Measurements from ENCODE around the gene DYNLT2. TPM values are rescaled to one million over a fixed set of nuclear protein-coding genes. Genes with fewer than 3 reads are reported as not detected.

Gene DYNLT2
- total RNA-seq, 2 donors from 2014 or later, result 1.5 to 1.7 TPM

- Histone ChIP-seq H3K27ac (ENCODE audit: low read depth, low read length) (no peak overlapping the region), H3K9ac (ENCODE audit: extremely low read depth, low read length, poor library complexity, severe bottlenecking) (no peak overlapping the region), H3K4me1 (ENCODE audit: control insufficient read depth, insufficient read depth, low read length) (no peaks in the 10 kb centered on the region), H3K36me3 (ENCODE audit: control insufficient read depth, insufficient read depth, low read length) (no peaks in the 10 kb centered on the region), H3K27me3 (ENCODE audit: control insufficient read depth, insufficient read depth, low read length, poor library complexity, severe bottlenecking) (no peaks in the 10 kb centered on the region), H3K9me3 (ENCODE audit: control insufficient read depth, low read length) (no peaks in the 10 kb centered on the region), H3K4me3 (ENCODE audit: low read length) (no peak overlapping the region)
- Mint-ChIP-seq H3K9me3 (peaks cover 2% of the 10 kb centered on the region), H3K4me1 (no peaks in the 10 kb centered on the region), H3K36me3 (ENCODE audit: low read depth) (peaks cover 25% of the 10 kb centered on the region), H3K27ac (no peak overlapping the region), H3K27me3 (ENCODE audit: insufficient read depth) (peaks cover 7% of the 10 kb centered on the region), H3K4me3 (no peak overlapping the region)
- TF ChIP-seq CTCF (conservative IDR thresholded peaks at IDR 0.05), result no peak
- WGBS, 2 experiments (ENCODE audit: insufficient coverage in 1 of 2, insufficient read length in 1 of 2), result 95 to 97% methylated on average over 13 to 23 of the region's 23 CpGs
- DNase-seq, result peak; percentile 20
Measured at GRCh38 chr6:169783971-169784820, 32.8 kb upstream of the DYNLT2 start.

DNA sequence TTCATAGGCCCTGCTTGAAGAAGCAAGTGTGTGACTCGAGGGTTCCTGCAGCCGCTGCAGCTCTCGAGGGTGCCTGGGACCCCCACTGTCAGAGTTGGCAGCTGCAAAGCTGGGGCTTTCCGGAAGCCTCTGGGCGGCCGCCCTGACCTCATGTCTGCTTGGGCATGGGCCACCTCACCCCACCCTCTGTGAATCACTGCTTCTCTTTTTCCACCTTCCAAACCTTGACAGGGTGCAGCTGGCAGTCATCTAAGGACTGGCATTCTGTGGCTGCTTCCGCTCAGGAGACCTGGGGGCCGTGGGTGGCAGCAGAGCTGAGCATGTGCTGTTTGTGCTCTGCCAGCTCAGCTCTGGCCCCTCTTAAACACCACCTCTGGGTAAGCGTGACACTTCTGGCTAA is 32.0 kb upstream of the DYNLT2 start:
- Histone ChIP-seq H3K27ac (ENCODE audit: low read depth, low read length) (no peak overlapping the region), H3K4me3 (ENCODE audit: low read length) (no peak overlapping the region), H3K9ac (ENCODE audit: extremely low read depth, low read length, poor library complexity, severe bottlenecking) (no peak overlapping the region), H3K4me1 (ENCODE audit: control insufficient read depth, insufficient read depth, low read length) (no peaks in the 10 kb centered on the region), H3K36me3 (ENCODE audit: control insufficient read depth, insufficient read depth, low read length) (no peaks in the 10 kb centered on the region), H3K9me3 (ENCODE audit: control insufficient read depth, low read length) (no peaks in the 10 kb centered on the region), H3K27me3 (ENCODE audit: control insufficient read depth, insufficient read depth, low read length, poor library complexity, severe bottlenecking) (no peaks in the 10 kb centered on the region)
- Mint-ChIP-seq H3K4me3 (no peak overlapping the region), H3K27ac (no peak overlapping the region), H3K36me3 (ENCODE audit: low read depth) (peaks cover 25% of the 10 kb centered on the region), H3K4me1 (no peaks in the 10 kb centered on the region), H3K9me3 (peaks cover 2% of the 10 kb centered on the region), H3K27me3 (ENCODE audit: insufficient read depth) (peaks cover 4% of the 10 kb centered on the region)
- peak; percentile 14 for DNase-seq
- no peak for TF ChIP-seq CTCF (conservative IDR thresholded peaks at IDR 0.05)
- 89 to 93% methylated on average over 7 to 9 of the region's 9 CpGs for WGBS, 2 experiments (ENCODE audit: insufficient coverage in 1 of 2, insufficient read length in 1 of 2)

GRCh38 chr6:169782966-169783365 is 31.6 kb upstream of the DYNLT2 start:
- no peak overlapping the region for H3K27ac ChIP-seq (ENCODE audit: low read depth, low read length)
- H3K9ac ChIP-seq (ENCODE audit: extremely low read depth, low read length, poor library complexity, severe bottlenecking), result no peak overlapping the region
- DNase-seq, result no peak
- H3K27me3 ChIP-seq (ENCODE audit: control insufficient read depth, insufficient read depth, low read length, poor library complexity, severe bottlenecking), result no peaks in the 10 kb centered on the region
- 91 to 93% methylated on average over 6 to 8 of the region's 8 CpGs for WGBS, 2 experiments (ENCODE audit: insufficient coverage in 1 of 2, insufficient read length in 1 of 2)
- no peak overlapping the region for H3K4me3 Mint-ChIP-seq
- H3K9me3 Mint-ChIP-seq, result peaks cover 2% of the 10 kb centered on the region
- no peaks in the 10 kb centered on the region for H3K9me3 ChIP-seq (ENCODE audit: control insufficient read depth, low read length)
- no peak overlapping the region for H3K27ac Mint-ChIP-seq
- peaks cover 2% of the 10 kb centered on the region for H3K27me3 Mint-ChIP-seq (ENCODE audit: insufficient read depth)
- H3K36me3 Mint-ChIP-seq (ENCODE audit: low read depth), result peaks cover 25% of the 10 kb centered on the region
- no peak for TF ChIP-seq CTCF (conservative IDR thresholded peaks at IDR 0.05)
- peaks cover 2% of the 10 kb centered on the region for H3K36me3 ChIP-seq (ENCODE audit: control insufficient read depth, insufficient read depth, low read length)
- H3K4me1 ChIP-seq (ENCODE audit: control insufficient read depth, insufficient read depth, low read length), result no peaks in the 10 kb centered on the region
- H3K4me1 Mint-ChIP-seq, result no peaks in the 10 kb centered on the region
- no peak overlapping the region for H3K4me3 ChIP-seq (ENCODE audit: low read length)
